Activated CD8-positive, alpha-beta memory T cell treated with anti-CD3 and anti-CD28 coated beads, Interleukin-2, amount 50 U/mL, for 4 hours (primary cell): ENCODE results near the gene CIROP.

Source experiments
- DNase-seq: peaks from one replicate; pipeline ENCODE4 v3.0.0-alpha.2; 2020

Gene CIROP

DNA sequence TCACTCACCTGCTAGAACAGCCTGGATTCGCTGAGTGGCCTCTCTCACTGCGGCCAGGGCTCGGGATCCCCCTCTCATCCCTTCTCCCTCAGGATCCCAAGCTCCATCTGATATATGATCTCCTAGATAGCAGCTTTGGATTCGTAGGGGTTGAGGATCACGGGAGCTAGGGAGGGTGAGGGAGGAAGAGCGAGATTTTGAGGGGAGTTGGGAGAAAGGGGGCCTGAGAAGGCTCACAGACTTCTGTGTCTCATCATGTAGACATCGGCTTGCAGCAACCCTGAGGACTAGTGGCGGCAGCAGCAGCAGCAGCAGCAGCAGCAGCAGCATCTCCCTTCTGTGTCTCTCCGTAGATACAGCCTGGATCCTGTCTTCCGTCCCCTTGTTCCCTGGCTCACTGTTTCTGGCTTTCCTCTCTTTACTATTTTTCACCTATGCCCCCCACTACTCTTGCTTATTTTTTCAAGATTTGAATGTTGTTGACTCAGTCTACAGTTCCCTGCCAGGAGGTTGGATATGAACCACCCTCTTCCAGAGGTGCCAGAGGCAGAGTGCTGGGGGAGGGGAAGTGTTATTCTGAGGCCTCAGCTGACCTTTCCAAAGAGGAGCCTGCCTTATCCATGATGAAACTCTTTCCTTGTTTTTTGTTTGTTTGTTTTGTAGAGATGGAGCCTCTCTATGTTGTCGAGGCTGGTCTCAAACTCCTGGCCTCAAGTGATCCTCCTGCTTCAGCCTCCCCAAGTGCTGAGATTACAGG is at the start of gene CIROP:
Gene CIROP, minus strand, starts transcription at position 399 of the 757 bp plus-strand sequence. Its CDS starts 69 bp downstream, at position 330.
- no peak for DNase-seq

- no peak for DNase-seq
Measured at GRCh38 chr14:23153851-23154796, 49.3 kb upstream of the CIROP start.

DNA sequence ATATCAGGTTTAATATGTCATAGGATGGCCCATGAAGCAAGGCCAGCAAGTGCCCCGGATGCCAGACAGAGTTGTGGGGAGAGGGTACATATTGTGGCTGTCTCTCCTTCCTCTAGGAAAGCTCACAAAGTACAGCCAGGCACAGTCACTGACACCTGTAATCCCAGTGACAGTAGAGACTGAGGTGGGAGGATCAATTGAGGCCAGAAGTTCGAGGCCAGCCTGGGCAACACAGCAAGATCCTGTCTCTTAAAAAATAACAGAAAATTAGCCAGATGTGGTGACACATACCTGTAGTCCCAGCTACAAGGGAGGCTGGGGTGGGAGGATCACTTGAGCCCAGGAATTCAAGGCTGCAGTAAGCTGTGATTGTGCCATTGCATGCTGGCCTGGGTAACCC is 46.6 kb upstream of the CIROP start:
- DNase-seq, result no peak

DNA sequence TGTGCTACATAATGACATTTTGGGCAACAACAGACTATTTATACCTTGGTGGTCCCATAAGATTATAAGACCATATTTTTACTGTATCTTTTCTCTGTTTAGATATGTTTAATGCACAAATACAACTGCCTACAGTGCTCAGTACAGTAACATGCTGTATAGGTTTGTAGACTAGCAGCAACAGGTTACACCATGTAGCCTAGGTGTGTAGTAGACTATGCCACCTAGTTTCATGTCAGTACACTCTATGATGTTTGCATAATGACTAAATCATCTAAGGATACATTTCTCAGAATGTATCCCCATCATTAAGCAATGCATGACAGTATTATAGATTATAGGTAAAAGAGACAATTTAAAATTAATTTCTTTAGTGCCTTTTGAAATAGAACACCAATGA is 45.0 kb upstream of the CIROP start:
- DNase-seq, result no peak

DNA sequence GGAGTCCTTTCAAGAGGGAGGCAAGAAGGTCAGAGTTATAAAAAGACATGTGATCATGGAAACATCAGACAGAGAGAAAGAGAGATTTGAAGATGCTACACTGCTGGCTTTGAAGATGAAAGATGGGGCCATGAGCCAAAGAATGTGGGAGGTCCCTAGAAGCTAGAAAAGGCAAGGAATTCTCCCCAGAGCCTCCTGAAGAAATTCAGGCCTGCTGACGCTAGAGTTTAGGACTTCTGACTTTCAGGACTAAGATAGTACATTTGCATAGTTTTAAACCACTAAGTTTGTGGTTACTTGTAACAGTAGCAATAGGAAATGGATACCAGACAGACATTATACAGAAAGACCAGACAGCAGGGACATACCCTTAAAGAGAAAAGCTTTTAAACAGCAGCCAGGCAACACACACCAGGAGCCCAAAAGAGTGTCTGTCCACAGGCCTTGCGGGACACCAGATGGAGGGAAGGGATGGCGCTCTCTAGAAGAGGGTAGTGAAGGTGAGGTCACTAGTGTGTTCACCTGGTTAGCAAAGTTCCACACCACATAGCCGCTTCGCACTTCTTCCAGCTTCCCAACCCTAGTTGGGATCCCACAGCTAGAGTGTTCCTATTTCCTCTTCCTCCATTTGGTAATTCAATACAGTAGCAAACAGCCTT is 43.9 kb upstream of the CIROP start:
- DNase-seq, result no peak

- no peak for DNase-seq
Measured at GRCh38 chr14:23147676-23148075, 42.9 kb upstream of the CIROP start.

GRCh38 chr14:23146980-23147379 is 42.2 kb upstream of the CIROP start:
- DNase-seq, result no peak

DNA sequence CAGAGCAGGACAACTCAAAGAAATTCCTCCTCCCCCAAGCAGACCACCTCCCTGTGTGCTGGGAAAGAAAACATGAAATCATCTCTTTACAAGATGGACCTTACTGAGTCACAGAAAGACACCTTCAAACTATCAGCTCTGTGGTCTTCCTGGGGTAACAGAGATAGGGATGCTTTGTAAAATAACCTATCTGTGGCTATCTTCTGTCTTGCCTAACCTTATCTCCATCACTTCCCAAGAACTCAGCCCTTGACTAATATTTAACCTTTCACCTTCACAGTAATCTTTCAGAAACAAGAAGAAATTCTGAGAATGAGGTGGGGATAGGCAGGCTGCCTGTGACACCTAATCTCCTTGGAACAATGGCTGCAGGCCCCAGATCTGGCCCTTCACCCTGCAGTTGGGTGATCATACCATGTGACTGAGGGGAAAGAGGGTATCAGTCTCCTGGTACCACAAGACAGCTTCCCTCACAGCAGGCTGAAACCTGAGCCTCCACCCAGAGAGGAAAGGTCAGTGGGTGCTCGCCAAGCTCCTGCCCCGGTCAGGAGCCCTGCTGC is 41.6 kb upstream of the CIROP start:
- DNase-seq, result no peak

- no peak for DNase-seq
Measured at GRCh38 chr14:23145794-23146350, 41.1 kb upstream of the CIROP start.

DNA sequence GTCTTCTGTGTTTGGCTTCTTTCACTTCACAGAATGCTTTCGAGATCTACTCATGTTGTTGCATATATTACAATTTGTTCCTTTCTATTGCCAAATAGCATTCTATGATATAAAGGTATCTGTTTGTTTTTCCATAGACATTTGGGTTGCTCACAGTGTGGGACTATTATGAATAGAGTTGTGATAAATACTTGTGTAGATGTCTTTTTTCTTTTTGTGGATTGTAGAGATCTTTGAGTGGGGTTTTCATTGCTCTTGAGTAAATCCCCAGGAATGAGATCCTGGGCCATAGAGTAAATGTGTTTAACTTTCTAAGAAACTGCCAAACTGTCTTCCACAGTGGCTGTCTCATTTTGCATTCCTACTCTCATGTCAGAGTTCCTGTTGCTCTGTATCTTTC is 39.1 kb upstream of the CIROP start:
- DNase-seq, result no peak

GRCh38 chr14:23142826-23143225 is 38.0 kb upstream of the CIROP start:
- DNase-seq, result no peak

- no peak for DNase-seq
Measured at GRCh38 chr14:23141706-23142444, 37.1 kb upstream of the CIROP start.

- DNase-seq, result no peak
Measured at GRCh38 chr14:23140371-23140770, 35.6 kb upstream of the CIROP start.

DNA sequence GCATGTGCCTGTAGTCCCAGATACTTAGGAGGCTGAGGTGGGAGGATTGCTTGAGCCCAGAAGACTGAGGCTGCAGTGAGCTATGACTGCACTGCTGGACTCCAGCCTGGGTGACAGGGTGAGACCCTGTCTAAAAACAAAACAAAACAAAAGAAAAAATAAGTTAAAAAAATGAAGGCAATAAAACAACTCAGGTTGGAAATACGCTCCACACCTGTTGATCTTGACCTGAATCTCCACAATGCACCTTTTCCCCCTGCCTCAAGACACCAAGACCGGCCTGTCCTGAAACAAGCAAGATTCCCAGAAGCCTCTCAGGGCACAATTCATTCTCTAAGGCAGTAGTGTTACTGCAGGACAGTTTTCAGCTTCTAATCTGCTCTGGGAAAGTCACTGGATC is 35.1 kb upstream of the CIROP start:
- DNase-seq, result no peak

- no peak for DNase-seq
Measured at GRCh38 chr14:23137813-23138535, 33.2 kb upstream of the CIROP start.

GRCh38 chr14:23137192-23137812 is 32.5 kb upstream of the CIROP start:
- DNase-seq, result no peak

GRCh38 chr14:23136566-23137133 is 31.9 kb upstream of the CIROP start:
- DNase-seq, result no peak

GRCh38 chr14:23132970-23133369 is 28.2 kb upstream of the CIROP start:
- DNase-seq, result no peak

GRCh38 chr14:23131482-23131881 is 26.7 kb upstream of the CIROP start:
- DNase-seq, result no peak

- DNase-seq, result no peak
Measured at GRCh38 chr14:23130871-23131270, 26.1 kb upstream of the CIROP start.
